ENCODE results near the gene ZNF684. TPM values are rescaled to one million over a fixed set of nuclear protein-coding genes. Genes with fewer than 3 reads are reported as not detected.

The ZNF684 gene
- total RNA-seq, 4 donors from 2014 or later = 0.27 to 3.1 (median 1.6) TPM

DNA sequence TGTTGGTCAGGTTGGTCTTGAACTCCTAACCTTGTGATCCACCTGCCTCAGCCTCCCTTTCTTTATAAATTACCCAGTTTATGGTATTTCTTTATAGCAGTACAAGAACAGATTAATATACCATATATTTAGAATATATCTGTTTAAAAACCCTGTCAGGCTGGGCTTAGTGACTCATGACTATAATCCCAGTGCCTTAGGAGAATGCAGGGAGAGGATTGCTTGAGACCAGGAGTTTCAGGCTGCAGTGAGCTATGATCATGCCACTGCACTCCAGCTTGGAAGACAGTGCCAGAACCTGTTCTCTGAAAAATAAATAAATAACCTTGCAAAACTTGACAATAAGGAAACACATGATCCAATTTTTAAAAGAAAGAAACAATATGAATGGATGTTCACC lies 43.9 kb downstream of the ZNF684 start:
- no peak for TF ChIP-seq POLR2A (IDR thresholded peaks at IDR 0.05)
- TF ChIP-seq, protein P1, sequence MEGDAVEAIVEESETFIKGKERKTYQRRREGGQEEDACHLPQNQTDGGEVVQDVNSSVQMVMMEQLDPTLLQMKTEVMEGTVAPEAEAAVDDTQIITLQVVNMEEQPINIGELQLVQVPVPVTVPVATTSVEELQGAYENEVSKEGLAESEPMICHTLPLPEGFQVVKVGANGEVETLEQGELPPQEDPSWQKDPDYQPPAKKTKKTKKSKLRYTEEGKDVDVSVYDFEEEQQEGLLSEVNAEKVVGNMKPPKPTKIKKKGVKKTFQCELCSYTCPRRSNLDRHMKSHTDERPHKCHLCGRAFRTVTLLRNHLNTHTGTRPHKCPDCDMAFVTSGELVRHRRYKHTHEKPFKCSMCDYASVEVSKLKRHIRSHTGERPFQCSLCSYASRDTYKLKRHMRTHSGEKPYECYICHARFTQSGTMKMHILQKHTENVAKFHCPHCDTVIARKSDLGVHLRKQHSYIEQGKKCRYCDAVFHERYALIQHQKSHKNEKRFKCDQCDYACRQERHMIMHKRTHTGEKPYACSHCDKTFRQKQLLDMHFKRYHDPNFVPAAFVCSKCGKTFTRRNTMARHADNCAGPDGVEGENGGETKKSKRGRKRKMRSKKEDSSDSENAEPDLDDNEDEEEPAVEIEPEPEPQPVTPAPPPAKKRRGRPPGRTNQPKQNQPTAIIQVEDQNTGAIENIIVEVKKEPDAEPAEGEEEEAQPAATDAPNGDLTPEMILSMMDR (IDR thresholded peaks at IDR 0.05) = no peak
- H3K4me3 ChIP-seq = no peak overlapping the region
- H3K27me3 ChIP-seq = no peaks in the 10 kb centered on the region
- H3K36me3 ChIP-seq = no peaks in the 10 kb centered on the region
- no peaks in the 10 kb centered on the region for H3K9me3 ChIP-seq
- intact Hi-C loops (cut with DNase I) = no loop called here
- H3K27ac ChIP-seq = no peak overlapping the region
- peaks cover 0 to 4% (median 0%) of the 10 kb centered on the region in 3 donors for H3K4me1 ChIP-seq
- DNase-seq = no peak

DNA sequence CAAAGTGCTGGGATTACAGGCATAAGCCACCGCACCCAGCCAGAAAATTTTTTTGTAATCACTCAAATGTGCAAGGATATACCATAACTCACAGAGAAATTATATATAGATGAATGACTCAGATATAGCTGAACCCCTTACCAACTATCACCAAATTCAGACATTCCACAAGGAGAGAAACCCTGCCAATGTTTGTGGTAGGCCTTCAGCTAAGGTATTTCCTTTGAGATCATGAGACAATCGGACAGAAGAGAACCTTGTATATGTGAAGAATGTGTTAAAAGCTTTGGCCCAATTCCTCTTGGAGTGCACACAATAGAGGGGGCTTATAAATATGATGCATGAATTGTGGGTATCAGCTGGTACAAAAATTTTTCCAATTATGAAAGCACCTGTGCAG lies 50.7 kb downstream of the ZNF684 start:
- Histone ChIP-seq H3K4me3 (no peak overlapping the region), H3K27ac (no peak overlapping the region), H3K27me3 (no peaks in the 10 kb centered on the region), H3K9me3 (no peaks in the 10 kb centered on the region), H3K4me1 (no peaks in the 10 kb centered on the region), H3K36me3 (no peaks in the 10 kb centered on the region)
- TF ChIP-seq, protein P1 (IDR thresholded peaks at IDR 0.05) = no peak
- no peak for TF ChIP-seq POLR2A (IDR thresholded peaks at IDR 0.05)
- intact Hi-C loops (cut with DNase I) = no loop called here
- 83 to 86% methylated on average over 2 of the region's 2 CpGs for WGBS, 2 donors
- DNase-seq = no peak

DNA sequence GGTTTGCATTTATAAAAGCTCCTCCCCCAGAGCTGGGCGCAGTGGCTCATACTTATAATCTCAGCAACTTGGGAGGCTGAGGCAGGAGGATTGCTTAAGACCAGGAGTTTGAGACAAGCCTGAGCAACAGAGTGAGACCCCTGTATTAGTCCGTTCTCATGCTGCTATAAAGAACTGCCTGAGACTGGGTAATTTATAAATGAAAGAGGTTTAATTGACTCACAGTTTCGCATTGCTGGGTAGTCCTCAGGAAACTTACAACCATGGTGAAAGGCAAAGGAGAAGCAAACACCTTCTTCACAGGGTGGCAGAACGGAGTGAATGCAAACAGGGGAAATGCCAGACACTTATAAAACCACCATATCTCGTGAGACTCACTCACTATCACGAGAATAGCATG lies 52.5 kb downstream of the ZNF684 start:
- Histone ChIP-seq H3K27me3 (no peaks in the 10 kb centered on the region), H3K4me1 (no peaks in the 10 kb centered on the region), H3K36me3 (no peaks in the 10 kb centered on the region), H3K9me3 (no peaks in the 10 kb centered on the region), H3K27ac (no peak overlapping the region), H3K4me3 (no peak overlapping the region)
- intact Hi-C loops (cut with DNase I) = no loop called here
- WGBS, 2 donors = 72 to 80% methylated on average over 5 to 6 of the region's 6 CpGs
- no peak for DNase-seq
- no peak for TF ChIP-seq POLR2A (IDR thresholded peaks at IDR 0.05)
- TF ChIP-seq, protein P1 (IDR thresholded peaks at IDR 0.05) = no peak

DNA sequence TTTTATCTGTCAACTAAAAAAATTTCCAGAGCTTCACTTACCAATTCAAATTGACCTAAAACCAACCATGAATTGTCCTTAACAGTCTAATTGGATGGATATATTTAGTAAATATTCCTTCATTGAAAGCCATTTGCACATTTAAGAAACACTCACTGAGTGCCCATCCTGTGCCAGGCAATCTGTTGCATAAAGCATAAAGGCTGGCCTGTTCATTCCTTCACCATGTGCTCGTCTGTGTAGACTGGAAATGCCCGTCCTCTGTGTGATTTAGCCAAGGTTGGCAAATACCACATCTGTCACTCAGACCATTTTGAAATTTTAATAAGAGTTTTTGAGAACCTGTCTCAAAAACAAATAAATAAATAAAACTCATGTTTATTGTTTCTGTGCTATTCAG lies 57.1 kb downstream of the ZNF684 start:
- no peaks in the 10 kb centered on the region for H3K36me3 ChIP-seq
- DNase-seq = no peak
- WGBS, 2 donors = 75 to 78% methylated on average over 2 of the region's 2 CpGs
- intact Hi-C loops (cut with DNase I) = no loop called here
- no peaks in the 10 kb centered on the region for H3K9me3 ChIP-seq
- TF ChIP-seq, protein P1 (IDR thresholded peaks at IDR 0.05) = no peak
- TF ChIP-seq POLR2A (IDR thresholded peaks at IDR 0.05) = no peak
- H3K27ac ChIP-seq = no peak overlapping the region
- no peak overlapping the region for H3K4me3 ChIP-seq
- H3K4me1 ChIP-seq = peaks cover 0 to 14% (median 0%) of the 10 kb centered on the region in 3 donors
- H3K27me3 ChIP-seq = no peaks in the 10 kb centered on the region

DNA sequence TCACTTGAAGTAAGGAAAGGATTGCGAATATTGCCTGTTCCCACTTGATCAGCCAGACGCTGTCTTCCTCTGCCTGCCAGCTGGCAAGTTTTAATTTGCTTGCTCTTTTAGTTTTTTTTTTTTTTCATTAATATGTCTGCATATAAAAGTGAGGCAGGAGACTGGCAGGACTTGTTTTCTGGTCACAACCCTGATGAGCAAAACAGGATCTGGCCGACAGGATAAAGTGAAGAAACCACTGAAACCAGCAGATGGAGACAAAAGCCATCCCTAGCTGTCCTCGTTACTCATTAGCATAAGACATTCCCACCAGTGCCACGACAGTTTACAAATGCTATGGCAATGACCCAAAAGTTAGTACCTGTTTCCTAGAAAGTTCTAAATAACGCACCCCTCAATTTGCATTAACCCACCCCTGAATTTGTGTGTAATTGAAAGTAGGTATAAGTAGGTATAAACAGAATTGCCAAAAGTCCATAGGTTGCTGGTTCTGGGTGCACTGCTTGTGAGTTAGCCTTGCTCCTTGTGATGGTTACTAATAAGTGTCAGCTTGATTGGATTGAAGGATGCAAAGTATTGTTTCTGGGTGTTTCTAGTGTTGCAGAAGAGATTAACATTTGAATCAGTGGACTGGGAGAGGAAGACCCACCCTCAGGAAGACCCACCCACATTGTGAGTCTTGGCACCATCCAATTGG lies 60.8 kb downstream of the ZNF684 start:
- no peak for DNase-seq
- no peaks in the 10 kb centered on the region for H3K27me3 ChIP-seq
- TF ChIP-seq, protein P1 (IDR thresholded peaks at IDR 0.05) = peak in 5 of 6 experiments; percentile 21 to 67 (median 38)
- TF ChIP-seq POLR2A (IDR thresholded peaks at IDR 0.05) = no peak
- no peaks in the 10 kb centered on the region for H3K36me3 ChIP-seq
- H3K4me3 ChIP-seq = no peak overlapping the region
- peak overlapping the region in 2 of 4 donors; percentile 13 to 34 for H3K27ac ChIP-seq
- H3K4me1 ChIP-seq = peaks cover 0 to 21% (median 0%) of the 10 kb centered on the region in 3 donors
- WGBS, 2 donors = 16 to 21% methylated on average over 6 of the region's 6 CpGs
- intact Hi-C loops (cut with DNase I) = no loop called here
- H3K9me3 ChIP-seq = no peaks in the 10 kb centered on the region
